GM23338 (cell line): ENCODE measurements around the gene ZNF609. TPM values are rescaled to one million over a fixed set of nuclear protein-coding genes. Genes with fewer than 3 reads are reported as not detected.

Source experiments
- ATAC-seq: fragments of 200-7000 bp; cut with Tn5 transposase; 3 replicates; pipeline ENCODE4 v1.9.1; 2020
- DNase-seq: peaks from one replicate; pipeline ENCODE4 v3.0.0-alpha.2; 2015; ENCODE audit warnings: low spot score
- H2AFZ ChIP-seq: fragments of 200-600 bp; sonication (generic); 2 replicates; pipeline ENCODE4 v1.8.0; 2016; ENCODE audit warnings: antibody characterized with exemption, mild to moderate bottlenecking, moderate library complexity
- H3F3A ChIP-seq: fragments of 200-600 bp; sonication (generic); replicated peaks from 2 replicates; pipeline ENCODE4 v1.8.0; 2017; ENCODE audit warnings: antibody characterized with exemption, mixed run types, low read depth
- H3K27ac ChIP-seq: fragments of 200-600 bp; sonication (generic); 2 replicates; pipeline ENCODE4 v1.6.1; 2016; ENCODE audit warnings: low read depth
- H3K27me3 ChIP-seq: fragments of 200-600 bp; sonication (generic); 2 replicates; pipeline ENCODE4 v1.8.0; 2016; ENCODE audit warnings: mild to moderate bottlenecking, mixed run types, moderate library complexity; ENCODE audit not compliant: insufficient read depth
- H3K36me3 ChIP-seq: fragments of 200-600 bp; sonication (generic); 2 replicates; pipeline ENCODE4 v1.8.0; 2016; ENCODE audit warnings: mild to moderate bottlenecking; ENCODE audit not compliant: insufficient read depth
- H3K4me1 ChIP-seq: fragments of 200-600 bp; sonication (generic); 2 replicates; pipeline ENCODE4 v1.8.0; 2016; ENCODE audit warnings: mild to moderate bottlenecking, moderate library complexity; ENCODE audit not compliant: insufficient read depth
- H3K4me2 ChIP-seq: fragments of 200-600 bp; sonication (generic); 2 replicates; pipeline ENCODE4 v1.7.1; 2017; ENCODE audit warnings: mixed run types
- H3K4me3 ChIP-seq: fragments of 200-600 bp; sonication (generic); 2 replicates; pipeline ENCODE4 v1.6.1; 2016; ENCODE audit warnings: mixed run types
- H3K79me2 ChIP-seq: fragments of 200-600 bp; sonication (generic); replicated peaks from 2 replicates; pipeline ENCODE4 v1.8.0; 2017; ENCODE audit warnings: mild to moderate bottlenecking; ENCODE audit not compliant: insufficient read depth
- H3K9me2 ChIP-seq: fragments of 200-600 bp; sonication (generic); 2 replicates; pipeline ENCODE4 v1.8.0; 2017; ENCODE audit not compliant: insufficient read depth
- H4K20me1 ChIP-seq: fragments of 200-600 bp; sonication (generic); replicated peaks from 2 replicates; pipeline ENCODE4 v1.8.0; 2017; ENCODE audit warnings: mild to moderate bottlenecking; ENCODE audit not compliant: insufficient read depth
- H3K27ac Mint-ChIP-seq: 2 replicates; pipeline ENCODE4 v1.8.0; 2020; ENCODE audit warnings: inconsistent platforms, mild to moderate bottlenecking, moderate library complexity, mixed read lengths
- H3K27me3 Mint-ChIP-seq: 3 replicates; pipeline ENCODE4 v1.8.0; 2022; ENCODE audit warnings: low read depth, mild to moderate bottlenecking, moderate library complexity, mixed read lengths, inconsistent platforms; ENCODE audit not compliant: insufficient read depth, poor library complexity
- H3K36me3 Mint-ChIP-seq: 3 replicates; pipeline ENCODE4 v1.8.0; 2021; ENCODE audit warnings: low read depth, mild to moderate bottlenecking, inconsistent platforms, moderate library complexity, mixed read lengths
- H3K4me1 Mint-ChIP-seq: 3 replicates; pipeline ENCODE4 v1.8.0; 2020; ENCODE audit warnings: mild to moderate bottlenecking, inconsistent platforms, mixed read lengths
- H3K4me3 Mint-ChIP-seq: 3 replicates; pipeline ENCODE4 v1.8.0; 2021; ENCODE audit warnings: moderate library complexity, mild to moderate bottlenecking, inconsistent platforms, mixed read lengths
- H3K9me3 Mint-ChIP-seq: 3 replicates; pipeline ENCODE4 v1.8.0; 2020; ENCODE audit warnings: moderate library complexity, mild to moderate bottlenecking, inconsistent platforms, mixed read lengths
- CREB1 ChIP-seq: fragments of 250-450 bp; sonication (Bioruptor Pico); IDR thresholded peaks from 2 replicates; pipeline ENCODE4 v1.5.0; 2020; ENCODE audit warnings: low read depth, mild to moderate bottlenecking, moderate library complexity
- ETS1 ChIP-seq: IDR thresholded peaks from 2 replicates; pipeline ENCODE4 v1.6.1; 2016; ENCODE audit warnings: antibody characterized with exemption
- EZH2 ChIP-seq: fragments of 200-600 bp; sonication (generic); IDR thresholded peaks from one replicate; pipeline ENCODE4 v1.8.0; 2017; ENCODE audit warnings: antibody characterized with exemption, mild to moderate bottlenecking, low read depth; ENCODE audit not compliant: unreplicated experiment
- EZH2phosphoT487 ChIP-seq: fragments of 200-600 bp; sonication (generic); IDR thresholded peaks from one replicate; pipeline ENCODE4 v1.8.1; 2018; ENCODE audit warnings: antibody characterized with exemption; ENCODE audit not compliant: unreplicated experiment
- JUNB ChIP-seq: IDR thresholded peaks from one replicate; pipeline ENCODE4 v1.6.1; 2016; ENCODE audit warnings: antibody characterized with exemption; ENCODE audit not compliant: unreplicated experiment
- NANOG ChIP-seq: IDR thresholded peaks from 2 replicates; pipeline ENCODE4 v1.6.1; 2016; ENCODE audit warnings: antibody characterized with exemption, borderline replicate concordance
- POLR2AphosphoS5 ChIP-seq: IDR thresholded peaks from 2 replicates; pipeline ENCODE4 v1.6.1; 2016; ENCODE audit warnings: antibody characterized with exemption, low read depth
- ZNF114 ChIP-seq: fragments of 250-450 bp; sonication (Bioruptor Pico); IDR thresholded peaks from 2 replicates; pipeline ENCODE4 v1.5.0; 2020; ENCODE audit warnings: mild to moderate bottlenecking, moderate library complexity
- ZNF331 ChIP-seq: fragments of 250-450 bp; sonication (Bioruptor Pico); IDR thresholded peaks from 2 replicates; pipeline ENCODE4 v1.5.0; 2020; ENCODE audit warnings: low read depth, mild to moderate bottlenecking, moderate library complexity
- ZNF462 ChIP-seq: fragments of 250-450 bp; sonication (Bioruptor Pico); IDR thresholded peaks from 2 replicates; pipeline ENCODE4 v1.5.0; 2020; ENCODE audit warnings: mild to moderate bottlenecking, moderate library complexity
- polyA plus RNA-seq: library from polyadenylated mRNA; unstranded; fragments of >200 nt; fragmentation: Nextera tagmentation; extraction: Ambion mirVana; gene quantifications from 2 replicates; pipeline ENCODE4 v1.2.1, GENCODE V29; 2016
- total RNA-seq: library from RNA; depleted of rRNA; stranded (reverse); fragments of >200 nt; shearing (Covaris generic); gene quantifications from 2 replicates; pipeline ENCODE4 v1.2.3, GENCODE V29; 2014
- TF ChIP-seq, protein P1 (sequence below), 2 experiments: fragments of 200-600 bp in 1 of 2; sonication (generic) in 1 of 2; conservative IDR thresholded peaks; 2 replicates each; pipeline versions ENCODE4 v1.5.1 to v1.6.1; 2016 to 2017; ENCODE audit warnings: antibody characterized with exemption in 2 of 2, low read depth in 2 of 2, mild to moderate bottlenecking in 2 of 2, moderate library complexity in 1 of 2
- TF ChIP-seq, protein P2 (sequence below): IDR thresholded peaks from one replicate; pipeline ENCODE4 v1.6.1; 2018; ENCODE audit warnings: antibody characterized with exemption; ENCODE audit not compliant: unreplicated experiment

ZNF609 gene
- total and polyA plus RNA-seq, 2 experiments from 2014 or later = 26.4 to 40.2 TPM

GRCh38 chr15:64697911-64698369 is 237.6 kb downstream of the ZNF609 start:
- Mint-ChIP-seq H3K4me1 (peaks cover 71% of the 10 kb centered on the region), H3K27me3 (peaks cover 13% of the 10 kb centered on the region), H3K27ac (peak overlapping the region; percentile 100; the same call in 1 of the 2 replicates), H3K4me3 (peak overlapping the region; percentile 77), H3K9me3 (no peaks in the 10 kb centered on the region), H3K36me3 (peaks cover 84% of the 10 kb centered on the region)
- no peaks in the 10 kb centered on the region for H3K27me3 ChIP-seq
- peaks cover 31% of the 10 kb centered on the region for H3K36me3 ChIP-seq
- peak overlapping the region; percentile 74; the same call in 1 of the 2 replicates for H3K4me3 ChIP-seq
- TF ChIP-seq JUNB (no peak), POLR2AphosphoS5 (no peak), CREB1 (CRISPR knock-in tag) (no peak), EZH2phosphoT487 (no peak), ETS1 (no peak), EZH2 (no peak), ZNF462 (no peak), ZNF114 (no peak), NANOG (no peak), ZNF331 (CRISPR knock-in tag) (no peak)
- TF ChIP-seq, protein P1, sequence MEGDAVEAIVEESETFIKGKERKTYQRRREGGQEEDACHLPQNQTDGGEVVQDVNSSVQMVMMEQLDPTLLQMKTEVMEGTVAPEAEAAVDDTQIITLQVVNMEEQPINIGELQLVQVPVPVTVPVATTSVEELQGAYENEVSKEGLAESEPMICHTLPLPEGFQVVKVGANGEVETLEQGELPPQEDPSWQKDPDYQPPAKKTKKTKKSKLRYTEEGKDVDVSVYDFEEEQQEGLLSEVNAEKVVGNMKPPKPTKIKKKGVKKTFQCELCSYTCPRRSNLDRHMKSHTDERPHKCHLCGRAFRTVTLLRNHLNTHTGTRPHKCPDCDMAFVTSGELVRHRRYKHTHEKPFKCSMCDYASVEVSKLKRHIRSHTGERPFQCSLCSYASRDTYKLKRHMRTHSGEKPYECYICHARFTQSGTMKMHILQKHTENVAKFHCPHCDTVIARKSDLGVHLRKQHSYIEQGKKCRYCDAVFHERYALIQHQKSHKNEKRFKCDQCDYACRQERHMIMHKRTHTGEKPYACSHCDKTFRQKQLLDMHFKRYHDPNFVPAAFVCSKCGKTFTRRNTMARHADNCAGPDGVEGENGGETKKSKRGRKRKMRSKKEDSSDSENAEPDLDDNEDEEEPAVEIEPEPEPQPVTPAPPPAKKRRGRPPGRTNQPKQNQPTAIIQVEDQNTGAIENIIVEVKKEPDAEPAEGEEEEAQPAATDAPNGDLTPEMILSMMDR (conservative IDR thresholded peaks at IDR 0.05; ENCODE audit: low read depth in 2 of 2) = no peak
- TF ChIP-seq, protein P2, sequence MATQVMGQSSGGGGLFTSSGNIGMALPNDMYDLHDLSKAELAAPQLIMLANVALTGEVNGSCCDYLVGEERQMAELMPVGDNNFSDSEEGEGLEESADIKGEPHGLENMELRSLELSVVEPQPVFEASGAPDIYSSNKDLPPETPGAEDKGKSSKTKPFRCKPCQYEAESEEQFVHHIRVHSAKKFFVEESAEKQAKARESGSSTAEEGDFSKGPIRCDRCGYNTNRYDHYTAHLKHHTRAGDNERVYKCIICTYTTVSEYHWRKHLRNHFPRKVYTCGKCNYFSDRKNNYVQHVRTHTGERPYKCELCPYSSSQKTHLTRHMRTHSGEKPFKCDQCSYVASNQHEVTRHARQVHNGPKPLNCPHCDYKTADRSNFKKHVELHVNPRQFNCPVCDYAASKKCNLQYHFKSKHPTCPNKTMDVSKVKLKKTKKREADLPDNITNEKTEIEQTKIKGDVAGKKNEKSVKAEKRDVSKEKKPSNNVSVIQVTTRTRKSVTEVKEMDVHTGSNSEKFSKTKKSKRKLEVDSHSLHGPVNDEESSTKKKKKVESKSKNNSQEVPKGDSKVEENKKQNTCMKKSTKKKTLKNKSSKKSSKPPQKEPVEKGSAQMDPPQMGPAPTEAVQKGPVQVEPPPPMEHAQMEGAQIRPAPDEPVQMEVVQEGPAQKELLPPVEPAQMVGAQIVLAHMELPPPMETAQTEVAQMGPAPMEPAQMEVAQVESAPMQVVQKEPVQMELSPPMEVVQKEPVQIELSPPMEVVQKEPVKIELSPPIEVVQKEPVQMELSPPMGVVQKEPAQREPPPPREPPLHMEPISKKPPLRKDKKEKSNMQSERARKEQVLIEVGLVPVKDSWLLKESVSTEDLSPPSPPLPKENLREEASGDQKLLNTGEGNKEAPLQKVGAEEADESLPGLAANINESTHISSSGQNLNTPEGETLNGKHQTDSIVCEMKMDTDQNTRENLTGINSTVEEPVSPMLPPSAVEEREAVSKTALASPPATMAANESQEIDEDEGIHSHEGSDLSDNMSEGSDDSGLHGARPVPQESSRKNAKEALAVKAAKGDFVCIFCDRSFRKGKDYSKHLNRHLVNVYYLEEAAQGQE = no peak
- H3K4me1 ChIP-seq = peaks cover 48% of the 10 kb centered on the region
- H3K27ac ChIP-seq = peak overlapping the region; percentile 33; the same call in 1 of the 2 replicates
- H2AFZ ChIP-seq = no peak overlapping the region
- peaks cover 95% of the 10 kb centered on the region for H3K79me2 ChIP-seq
- peaks cover 63% of the 10 kb centered on the region for H4K20me1 ChIP-seq
- peaks cover 50% of the 10 kb centered on the region for H3F3A ChIP-seq
- ATAC-seq (no peak), DNase-seq (no peak)
- H3K9me2 ChIP-seq = no peaks in the 10 kb centered on the region
- H3K4me2 ChIP-seq = peak overlapping the region; percentile 94
